Measurements from ENCODE around the gene IFNA7.

GRCh38 chr9:21251190-21251589 is 49.2 kb upstream of the IFNA7 start:
- TF ChIP-seq CTCF (conservative IDR thresholded peaks at IDR 0.05; ENCODE audit: low read depth, low read length) (no peak), EZH2 (IDR thresholded peaks at IDR 0.05; ENCODE audit: borderline replicate concordance, low read depth, low read length, poor library complexity, severe bottlenecking) (no peak)

Data from A673 (cell line).